Ishikawa (cell line): ENCODE results near the gene CHERP.

Experiments used
- CEBPB ChIP-seq: IDR thresholded peaks from 2 replicates; pipeline ENCODE4 v1.6.1; 2012
- EGR1 ChIP-seq: IDR thresholded peaks from 2 replicates; pipeline ENCODE4 v1.6.1; 2012
- EP300 ChIP-seq: IDR thresholded peaks from 2 replicates; pipeline ENCODE4 v1.6.1; 2012; ENCODE audit warnings: borderline replicate concordance
- RAD21 ChIP-seq: IDR thresholded peaks from 2 replicates; pipeline ENCODE4 v1.6.1; 2012; ENCODE audit warnings: low read depth
- REST ChIP-seq: IDR thresholded peaks from 2 replicates; pipeline ENCODE4 v1.6.1; 2012; ENCODE audit warnings: low read depth, mild to moderate bottlenecking
- TAF1 ChIP-seq: IDR thresholded peaks from 2 replicates; pipeline ENCODE4 v1.6.1; 2012; ENCODE audit warnings: low read depth, mild to moderate bottlenecking
- TCF12 ChIP-seq: IDR thresholded peaks from 2 replicates; pipeline ENCODE4 v1.6.1; 2012; ENCODE audit warnings: low read depth
- YY1 ChIP-seq: IDR thresholded peaks from 2 replicates; pipeline ENCODE4 v1.6.1; 2012; ENCODE audit warnings: low read depth
- ZBTB7A ChIP-seq: IDR thresholded peaks from 2 replicates; pipeline ENCODE4 v1.6.1; 2012; ENCODE audit warnings: low read depth
- TF ChIP-seq, protein P1 (sequence below): IDR thresholded peaks from 2 replicates; pipeline ENCODE4 v1.6.1; 2012
- TF ChIP-seq, protein P2 (sequence below): IDR thresholded peaks from 2 replicates; pipeline ENCODE4 v1.6.1; 2012

- no peak for TF ChIP-seq EP300
- TF ChIP-seq, protein P1, sequence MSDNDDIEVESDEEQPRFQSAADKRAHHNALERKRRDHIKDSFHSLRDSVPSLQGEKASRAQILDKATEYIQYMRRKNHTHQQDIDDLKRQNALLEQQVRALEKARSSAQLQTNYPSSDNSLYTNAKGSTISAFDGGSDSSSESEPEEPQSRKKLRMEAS = no peak
- no peak for TF ChIP-seq EGR1
- no peak for TF ChIP-seq RAD21
- TF ChIP-seq REST = no peak
- no peak for TF ChIP-seq YY1
- no peak for TF ChIP-seq TCF12
- no peak for TF ChIP-seq TAF1
- TF ChIP-seq, protein P2, sequence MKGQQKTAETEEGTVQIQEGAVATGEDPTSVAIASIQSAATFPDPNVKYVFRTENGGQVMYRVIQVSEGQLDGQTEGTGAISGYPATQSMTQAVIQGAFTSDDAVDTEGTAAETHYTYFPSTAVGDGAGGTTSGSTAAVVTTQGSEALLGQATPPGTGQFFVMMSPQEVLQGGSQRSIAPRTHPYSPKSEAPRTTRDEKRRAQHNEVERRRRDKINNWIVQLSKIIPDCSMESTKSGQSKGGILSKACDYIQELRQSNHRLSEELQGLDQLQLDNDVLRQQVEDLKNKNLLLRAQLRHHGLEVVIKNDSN = no peak
- no peak for TF ChIP-seq ZBTB7A
- TF ChIP-seq CEBPB = no peak
Observed at GRCh38 chr19:16525751-16526481, 16.3 kb downstream of the CHERP start.
